HG03457 (cell line): ENCODE data around the gene FOXN3.

ENCODE experiments used
- ATAC-seq: cut with Tn5 transposase; IDR thresholded peaks from one replicate; pipeline ENCODE4 v1.9.1; 2021; ENCODE audit warnings: moderate number of reproducible peaks; ENCODE audit not compliant: unreplicated experiment

The FOXN3 gene

DNA sequence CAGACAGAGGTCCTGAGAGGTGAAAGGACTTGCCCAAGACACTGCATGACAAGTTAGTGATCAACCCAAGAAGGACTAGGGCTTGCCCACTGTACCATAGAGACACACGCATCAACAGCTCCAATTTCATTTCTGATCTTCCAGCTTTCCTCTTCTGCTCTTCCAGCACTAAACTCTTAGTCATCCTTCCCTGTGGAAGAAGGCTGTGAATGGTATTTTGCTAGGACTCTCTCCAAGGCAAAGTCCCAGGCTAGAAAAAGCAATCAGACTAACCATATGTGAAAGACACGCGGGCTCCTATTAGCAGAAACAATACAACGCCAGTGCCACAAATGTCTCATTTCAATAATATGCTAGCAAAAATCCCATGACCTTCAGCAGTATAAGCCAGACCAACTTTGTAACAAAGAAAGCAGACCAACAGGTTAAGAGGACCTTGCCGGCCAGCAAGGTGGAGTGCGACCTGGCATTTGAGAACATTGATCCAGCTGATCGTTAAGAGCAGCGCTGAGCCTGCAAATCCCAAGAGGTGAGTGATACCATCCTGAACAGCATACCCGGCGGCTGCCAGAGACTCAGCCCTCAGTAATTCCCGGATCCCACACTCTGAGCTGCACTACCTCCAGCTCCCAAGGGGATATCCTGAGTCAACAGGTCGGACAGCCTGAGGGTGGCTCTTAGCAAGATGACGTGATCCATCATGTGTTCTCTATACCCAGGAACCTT is 132.5 kb downstream of the FOXN3 start:
- no peak for ATAC-seq

- peak; percentile 79 for ATAC-seq
Measured at GRCh38 chr14:89283327-89284060, 133.5 kb downstream of the FOXN3 start.

DNA sequence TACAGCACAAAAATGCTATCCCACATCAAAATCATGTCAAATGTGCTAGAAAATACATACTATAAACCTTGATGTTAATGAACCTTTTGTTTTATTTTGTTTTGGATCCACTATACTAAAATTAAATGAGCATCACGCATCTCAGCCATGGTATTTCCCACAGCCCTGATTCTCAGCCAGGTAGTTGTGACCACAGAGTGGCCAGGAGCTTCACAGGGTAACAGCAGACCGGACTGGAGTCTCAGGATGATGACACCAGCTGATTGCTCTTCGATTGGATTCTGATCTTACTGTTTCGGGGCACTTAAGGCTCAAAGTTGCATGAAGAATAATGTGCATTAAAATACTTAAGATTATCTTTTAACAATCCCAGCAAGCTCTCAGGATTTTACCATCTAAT is 134.8 kb downstream of the FOXN3 start:
- no peak for ATAC-seq

GRCh38 chr14:89280600-89280999 is 136.4 kb downstream of the FOXN3 start:
- no peak for ATAC-seq

DNA sequence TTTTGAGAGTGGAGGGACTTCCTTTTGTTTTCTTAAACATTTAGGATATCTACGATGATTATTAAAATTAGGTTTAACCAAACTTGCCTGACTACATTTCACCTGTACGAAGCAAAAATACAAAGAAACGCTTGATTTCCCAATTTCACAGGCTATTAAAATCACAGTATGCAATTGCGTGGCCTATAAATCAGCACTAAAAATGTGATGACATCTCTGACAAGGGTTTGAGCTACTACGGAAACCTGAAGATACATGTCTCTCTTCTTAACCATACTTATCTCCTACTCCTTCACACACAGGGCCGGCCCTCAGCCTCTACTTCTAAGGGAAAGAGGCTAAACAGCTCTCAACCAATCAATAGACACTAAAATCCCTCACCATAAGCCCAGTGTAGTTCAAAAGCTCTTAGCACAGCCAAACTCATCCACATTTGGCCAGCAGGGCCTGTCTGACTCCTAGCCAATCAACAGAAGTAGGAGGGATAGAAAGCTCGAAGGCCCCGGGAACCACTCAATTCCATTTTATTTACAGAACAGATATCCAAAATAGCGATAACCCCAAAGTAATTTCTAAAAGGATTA is 137.3 kb downstream of the FOXN3 start:
- no peak for ATAC-seq

DNA sequence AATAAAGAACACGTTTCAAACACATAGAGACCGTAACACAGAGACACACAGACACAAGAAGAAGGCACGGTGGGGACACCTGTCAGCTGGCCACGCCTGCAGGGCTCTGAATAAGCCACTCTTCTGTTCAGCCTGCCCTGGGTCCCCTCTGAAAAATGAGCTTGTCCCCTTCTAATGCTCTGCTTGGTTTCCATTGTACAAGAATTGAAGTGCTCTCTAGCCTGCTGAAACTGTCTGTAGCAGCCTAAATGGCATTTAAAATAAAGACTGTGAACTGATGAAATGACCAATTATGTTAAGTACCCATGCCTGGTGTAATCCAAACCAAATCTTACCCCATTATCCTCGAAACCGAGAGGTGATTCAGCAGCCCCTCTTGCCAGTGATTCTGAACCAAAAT is 139.8 kb downstream of the FOXN3 start:
- ATAC-seq = no peak

DNA sequence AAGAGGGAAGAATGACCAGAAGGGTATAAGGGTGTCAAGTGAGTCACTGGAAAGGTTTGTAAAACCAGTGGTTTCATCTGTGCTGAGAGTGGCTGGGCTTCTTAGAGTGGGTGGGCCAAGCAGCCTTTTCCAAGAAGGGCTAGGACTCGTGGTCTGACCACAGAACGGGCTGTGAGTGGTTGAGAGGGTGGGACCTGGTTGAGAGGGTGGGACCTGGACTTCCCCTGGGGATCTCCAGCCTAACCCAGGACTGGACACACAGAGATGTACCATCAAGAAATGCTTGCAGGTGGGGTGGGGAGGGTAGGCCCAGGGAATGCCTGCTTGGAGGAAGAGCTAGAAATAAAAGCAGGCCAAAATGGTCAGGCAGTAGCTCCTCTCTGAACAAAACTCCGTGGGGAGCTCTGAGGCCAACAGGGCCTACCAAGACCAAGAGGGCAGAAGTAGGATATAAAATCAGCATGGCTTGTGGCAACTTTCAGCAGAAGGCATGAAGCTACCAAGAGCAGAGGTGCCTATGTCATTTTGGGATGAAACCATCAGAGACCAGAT is 140.5 kb downstream of the FOXN3 start:
- peak; percentile 96 for ATAC-seq

- ATAC-seq = peak; percentile 45
Measured at GRCh38 chr14:89270439-89271227, 146.4 kb downstream of the FOXN3 start.

GRCh38 chr14:89269404-89269803 is 147.6 kb downstream of the FOXN3 start:
- ATAC-seq = no peak

GRCh38 chr14:89268514-89268913 is 148.5 kb downstream of the FOXN3 start:
- ATAC-seq = no peak

GRCh38 chr14:89267656-89268055 is 149.4 kb downstream of the FOXN3 start:
- no peak for ATAC-seq

DNA sequence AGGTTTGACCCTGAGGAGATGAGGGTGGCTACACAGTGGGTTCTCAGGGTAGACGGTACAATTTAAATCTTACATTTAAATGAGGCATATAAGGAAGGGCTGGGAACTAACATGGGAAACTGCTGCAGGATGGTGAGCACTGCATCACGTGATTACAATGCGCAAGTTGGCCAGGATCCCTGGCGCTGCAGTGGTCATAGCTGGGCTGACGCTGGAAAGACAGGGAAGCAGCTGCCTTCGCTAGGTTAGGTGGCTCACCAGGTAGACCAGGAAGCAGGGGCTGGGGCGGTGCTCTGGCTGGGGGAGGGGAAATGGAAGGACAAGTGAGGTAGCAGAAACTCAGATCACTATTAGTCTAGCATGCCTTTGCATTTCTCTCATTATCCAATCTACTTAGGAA is 149.9 kb downstream of the FOXN3 start:
- no peak for ATAC-seq

- ATAC-seq = no peak
Measured at GRCh38 chr14:89266754-89267153, 150.3 kb downstream of the FOXN3 start.

GRCh38 chr14:89265234-89265633 is 151.8 kb downstream of the FOXN3 start:
- ATAC-seq = no peak

GRCh38 chr14:89264196-89264800 is 152.7 kb downstream of the FOXN3 start:
- ATAC-seq = no peak

GRCh38 chr14:89262041-89262440 is 155.0 kb downstream of the FOXN3 start:
- ATAC-seq = no peak

DNA sequence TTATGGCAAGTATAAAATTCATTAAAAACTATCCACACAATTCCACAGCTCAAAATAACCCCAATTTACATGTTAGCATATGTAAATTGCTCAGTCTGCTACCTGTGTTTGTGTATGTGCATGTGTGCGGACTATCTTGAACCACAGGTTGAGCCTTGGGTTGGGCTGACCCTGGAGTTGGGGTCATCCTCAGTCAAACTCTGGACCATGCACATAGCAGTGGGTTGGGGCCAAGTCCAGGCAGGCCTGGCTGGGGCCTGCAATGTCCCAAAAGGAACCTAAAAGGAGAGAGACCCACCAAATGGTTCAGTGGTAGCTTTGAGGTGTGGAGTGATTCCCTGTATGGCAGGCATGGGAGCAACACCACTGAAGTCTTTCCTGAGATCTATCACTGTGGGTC is 156.1 kb downstream of the FOXN3 start:
- no peak for ATAC-seq

DNA sequence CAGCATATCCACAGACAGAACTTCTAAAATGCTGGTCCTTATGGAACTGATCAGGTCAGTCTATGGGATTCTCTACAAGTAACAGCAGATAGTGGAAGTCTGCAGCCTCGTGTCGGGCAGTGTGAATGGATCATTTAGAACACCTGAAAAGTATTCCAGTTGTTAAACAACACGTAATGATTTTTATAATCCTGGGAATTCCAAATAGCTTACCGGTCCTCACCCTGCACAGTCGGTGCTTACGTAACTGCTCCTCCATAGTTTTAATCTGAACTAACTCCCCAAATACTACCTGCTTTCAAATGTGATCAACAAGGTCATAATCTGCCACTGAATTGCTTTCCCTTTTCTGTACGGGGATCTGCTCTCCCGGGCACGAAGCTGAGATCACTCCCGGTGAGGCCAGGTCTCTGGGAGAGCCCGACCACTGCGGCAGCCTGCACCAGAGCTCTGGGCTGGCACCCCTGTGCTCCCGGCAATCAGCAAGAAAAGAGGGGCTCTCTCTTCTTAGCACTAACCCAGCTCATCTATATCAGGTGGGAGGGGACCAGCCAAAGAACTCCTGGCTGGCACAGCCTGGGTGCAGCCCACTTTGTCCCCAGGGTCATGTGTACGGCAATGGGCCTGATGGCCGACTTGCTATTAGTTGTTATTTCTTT is 157.0 kb downstream of the FOXN3 start:
- ATAC-seq = no peak

GRCh38 chr14:89258728-89259273 is 158.2 kb downstream of the FOXN3 start:
- ATAC-seq = no peak

- ATAC-seq = no peak
Measured at GRCh38 chr14:89256951-89257350, 160.1 kb downstream of the FOXN3 start.
